Activated naive CD8-positive, alpha-beta T cell treated with anti-CD3 and anti-CD28 coated beads, Interleukin-2, amount 50 U/mL, for 24 hours (primary cell): ENCODE data around the gene UQCRHL.
A peak's percentile ranks its signal among the peaks of the same experiment; 100 is the strongest.
"Not testable (repeated sequence)": the region's sequence is repeated elsewhere in the genome, so short reads cannot be mapped to it uniquely, and the experiment has no call there.

Experiments used
- ATAC-seq: fragments of 150-1000 bp; cut with Tn5 transposase; one replicate; pipeline ENCODE4 v1.10.0; 2021
- DNase-seq: peaks from one replicate; pipeline ENCODE4 v3.0.0; 2021
- H3K27ac Mint-ChIP-seq: one replicate; pipeline ENCODE4 v1.8.0; 2021; ENCODE audit warnings: mild to moderate bottlenecking, mixed read lengths
- H3K27me3 Mint-ChIP-seq: one replicate; pipeline ENCODE4 v1.8.0; 2021; ENCODE audit warnings: mixed read lengths
- H3K36me3 Mint-ChIP-seq: one replicate; pipeline ENCODE4 v1.8.0; 2021; ENCODE audit warnings: low read depth, mixed read lengths
- H3K4me1 Mint-ChIP-seq: one replicate; pipeline ENCODE4 v1.8.0; 2021; ENCODE audit warnings: mixed read lengths
- H3K4me3 Mint-ChIP-seq: one replicate; pipeline ENCODE4 v1.8.0; 2021; ENCODE audit warnings: mild to moderate bottlenecking, moderate library complexity, mixed read lengths
- H3K9me3 Mint-ChIP-seq: one replicate; pipeline ENCODE4 v1.8.0; 2021; ENCODE audit warnings: mixed read lengths

UQCRHL gene

DNA sequence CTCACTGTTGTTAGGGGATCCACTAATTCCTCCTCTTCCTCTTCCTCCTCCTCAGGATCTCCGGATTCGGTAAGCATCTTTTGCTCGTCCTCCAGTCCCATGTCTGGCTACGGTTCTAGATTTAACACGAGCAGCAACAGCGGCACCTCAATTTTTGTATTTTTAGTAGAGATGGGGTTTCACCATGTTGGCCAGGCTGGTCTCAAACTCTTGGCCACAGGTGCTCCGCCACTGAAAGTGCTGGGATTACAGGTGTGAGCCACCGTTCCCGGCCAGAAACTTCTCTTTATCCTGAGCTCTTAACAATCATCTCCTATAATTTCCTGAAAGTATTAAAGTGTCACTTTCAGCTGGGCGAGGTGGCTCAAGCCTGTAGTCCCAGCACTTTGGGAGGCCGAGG, at the start of gene UQCRHL:
Gene UQCRHL (minus strand): TSS at position 101 of the 400 bp plus-strand sequence. CDS start 0 bp downstream, at position 101.
- H3K9me3 Mint-ChIP-seq, H3K36me3 Mint-ChIP-seq, H3K4me1 Mint-ChIP-seq, H3K27ac Mint-ChIP-seq, ATAC-seq, H3K4me3 Mint-ChIP-seq, DNase-seq, H3K27me3 Mint-ChIP-seq: not testable (repeated sequence)

DNA sequence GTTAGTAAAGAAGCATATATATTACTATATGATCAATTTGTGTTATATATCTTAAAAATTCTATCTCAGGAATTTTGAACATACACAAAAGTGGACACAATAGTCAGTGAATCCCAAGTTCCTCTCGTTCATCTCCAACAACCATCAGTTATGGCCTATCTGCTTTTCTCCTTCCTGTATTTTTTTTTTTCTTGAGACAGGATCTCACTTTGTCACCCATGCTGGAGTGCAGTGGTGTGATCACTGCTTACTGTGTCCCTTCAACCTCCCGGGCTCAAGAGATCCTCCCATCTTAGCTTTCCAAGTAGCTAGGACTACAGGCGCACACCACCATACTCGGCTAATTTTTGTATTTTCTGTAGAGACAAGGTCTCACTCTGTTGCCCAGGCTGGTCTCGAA, 49.4 kb upstream of the UQCRHL start:
- ATAC-seq (no peak), DNase-seq (no peak)
- Mint-ChIP-seq H3K4me1 (peaks cover 35% of the 10 kb centered on the region), H3K36me3 (peaks cover 2% of the 10 kb centered on the region), H3K27ac (no peak overlapping the region), H3K4me3 (no peak overlapping the region), H3K27me3 (no peaks in the 10 kb centered on the region), H3K9me3 (no peaks in the 10 kb centered on the region)

DNA sequence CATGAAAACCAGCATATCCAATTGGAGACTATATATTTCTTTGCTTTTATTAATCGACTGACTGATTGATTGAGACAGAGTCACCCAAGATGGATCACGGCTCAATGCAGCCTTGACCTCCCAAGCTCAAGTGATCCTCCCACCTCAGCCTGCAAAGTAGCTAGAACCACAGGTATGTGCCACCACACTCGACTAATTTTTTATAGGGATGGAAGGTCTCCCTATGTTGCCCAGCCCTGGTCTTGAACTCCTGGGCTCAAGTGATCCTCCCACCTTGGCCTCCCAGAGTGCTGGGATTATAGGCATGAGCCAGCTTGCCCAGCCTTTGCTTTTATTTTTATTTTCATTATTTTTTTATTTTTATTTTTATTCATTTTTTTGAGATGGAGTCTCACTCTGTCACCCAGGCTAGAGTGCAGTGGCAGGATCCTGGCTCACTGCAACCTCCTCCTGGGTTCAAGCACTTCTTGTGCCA, 45.4 kb upstream of the UQCRHL start:
- no peak for DNase-seq
- no peak overlapping the region for H3K4me3 Mint-ChIP-seq
- H3K4me1 Mint-ChIP-seq, result peaks cover 47% of the 10 kb centered on the region
- no peak overlapping the region for H3K27ac Mint-ChIP-seq
- no peaks in the 10 kb centered on the region for H3K9me3 Mint-ChIP-seq
- peaks cover 7% of the 10 kb centered on the region for H3K36me3 Mint-ChIP-seq
- ATAC-seq, result no peak
- H3K27me3 Mint-ChIP-seq, result no peaks in the 10 kb centered on the region

DNA sequence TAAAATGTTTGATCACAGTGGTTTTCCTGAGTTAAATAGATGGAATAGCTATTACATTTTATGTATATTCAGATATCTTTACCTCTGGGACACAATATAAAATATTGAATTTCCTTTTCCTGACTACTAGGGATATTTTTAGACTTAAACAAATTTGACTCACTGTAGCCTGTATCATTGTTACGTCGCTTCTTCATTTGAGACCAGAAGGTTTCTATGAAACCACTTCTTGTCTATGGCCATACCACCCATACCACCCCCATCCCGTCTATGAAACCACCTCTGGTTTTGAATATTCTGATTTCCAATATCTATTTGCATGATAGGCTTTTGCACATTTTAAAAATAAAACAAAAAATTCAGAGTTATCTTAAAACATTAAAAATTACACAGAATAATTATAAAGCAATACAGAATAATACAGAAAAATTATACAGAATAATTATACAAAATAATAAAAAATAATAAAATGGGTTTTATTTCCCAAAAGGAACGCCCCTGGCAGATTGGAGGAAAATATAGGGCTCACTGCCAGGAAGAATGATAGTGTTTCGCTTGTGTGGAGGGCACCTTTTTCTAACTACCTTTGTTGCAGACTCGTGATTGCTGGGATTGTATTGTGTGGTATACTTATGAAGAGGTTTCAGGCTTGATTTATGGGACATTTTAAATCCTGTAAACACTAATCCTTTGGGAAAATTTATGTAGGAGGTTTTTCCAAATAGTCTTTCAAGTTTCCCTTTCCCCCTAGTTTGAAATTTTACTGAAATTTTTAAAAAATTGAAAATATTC, 44.8 kb upstream of the UQCRHL start:
- no peaks in the 10 kb centered on the region for H3K9me3 Mint-ChIP-seq
- H3K27me3 Mint-ChIP-seq, result no peaks in the 10 kb centered on the region
- no peak overlapping the region for H3K4me3 Mint-ChIP-seq
- H3K36me3 Mint-ChIP-seq, result peaks cover 7% of the 10 kb centered on the region
- no peak for ATAC-seq
- H3K4me1 Mint-ChIP-seq, result peaks cover 47% of the 10 kb centered on the region
- no peak overlapping the region for H3K27ac Mint-ChIP-seq
- no peak for DNase-seq

DNA sequence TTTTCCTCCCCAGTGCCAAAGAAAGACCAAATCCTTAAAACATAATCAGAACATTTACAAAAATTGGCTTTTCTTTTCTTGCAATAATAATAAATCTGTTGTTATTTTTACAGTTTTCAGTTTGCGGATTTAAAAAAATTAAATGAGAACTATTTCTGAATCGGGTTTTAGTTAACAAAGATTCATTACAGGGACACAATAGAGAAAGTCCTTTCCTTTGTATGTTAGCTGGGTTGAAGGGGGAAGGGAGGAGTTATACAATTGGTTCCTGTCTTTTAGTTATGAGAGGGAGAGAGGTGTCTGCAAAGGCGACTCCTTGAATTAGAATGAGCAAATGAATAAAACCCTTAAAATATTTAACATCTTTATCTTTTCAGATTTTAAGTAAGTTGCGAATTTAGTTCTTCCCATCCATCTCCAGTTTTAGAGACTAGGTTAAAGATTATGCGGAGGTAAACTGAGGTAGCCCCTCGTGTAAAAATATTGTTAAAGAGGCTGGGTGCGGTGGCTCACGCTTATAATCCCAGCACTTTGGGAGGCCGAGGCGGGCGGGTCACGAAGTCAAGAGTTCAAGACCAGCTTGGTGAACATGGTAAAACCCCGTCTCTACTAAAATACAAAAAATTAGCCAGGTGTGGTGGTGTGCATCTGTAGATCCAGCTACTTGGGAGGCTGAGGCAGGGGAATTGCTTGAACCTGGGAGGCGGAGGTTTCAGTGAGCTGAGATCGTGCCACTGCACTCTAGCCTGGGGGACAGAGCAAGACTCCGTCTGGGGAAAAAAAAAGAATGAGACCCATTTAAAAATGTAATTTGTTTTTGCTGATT, 44.0 kb upstream of the UQCRHL start:
- no peaks in the 10 kb centered on the region for H3K9me3 Mint-ChIP-seq
- peaks cover 48% of the 10 kb centered on the region for H3K4me1 Mint-ChIP-seq
- ATAC-seq (no peak), DNase-seq (no peak)
- H3K27me3 Mint-ChIP-seq, result no peaks in the 10 kb centered on the region
- peaks cover 7% of the 10 kb centered on the region for H3K36me3 Mint-ChIP-seq
- H3K4me3 Mint-ChIP-seq, result peak overlapping the region; percentile 48
- no peak overlapping the region for H3K27ac Mint-ChIP-seq

DNA sequence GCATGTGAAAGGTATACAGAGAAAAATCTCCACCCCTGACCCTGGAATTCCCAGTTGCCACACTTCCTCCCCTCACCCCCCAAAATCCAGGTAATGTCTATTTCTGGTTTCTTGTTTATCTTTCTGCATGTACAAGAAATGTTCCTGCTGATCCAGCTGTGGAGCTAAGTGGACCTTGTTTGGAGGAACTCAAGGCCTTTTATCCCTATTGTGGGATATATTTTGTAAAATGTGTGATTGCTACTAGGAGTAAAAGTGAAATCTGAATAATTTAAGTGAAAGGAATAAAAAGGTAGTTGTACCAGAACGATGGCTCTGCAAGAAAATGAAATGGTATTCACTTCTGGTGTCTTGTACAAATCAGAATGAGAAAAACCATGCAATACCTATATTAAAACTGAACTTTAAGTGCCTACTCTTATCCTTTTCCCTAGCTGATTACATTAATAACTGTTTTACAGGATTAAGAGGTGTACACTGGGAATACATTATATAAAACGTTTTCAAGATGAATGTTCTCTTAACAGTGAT, 43.1 kb upstream of the UQCRHL start:
- H3K36me3 Mint-ChIP-seq, result peaks cover 7% of the 10 kb centered on the region
- peaks cover 54% of the 10 kb centered on the region for H3K4me1 Mint-ChIP-seq
- H3K27me3 Mint-ChIP-seq, result no peaks in the 10 kb centered on the region
- DNase-seq (no peak), ATAC-seq (no peak)
- peak overlapping the region; percentile 91 for H3K4me3 Mint-ChIP-seq
- peak overlapping the region; percentile 49 for H3K27ac Mint-ChIP-seq
- no peaks in the 10 kb centered on the region for H3K9me3 Mint-ChIP-seq

DNA sequence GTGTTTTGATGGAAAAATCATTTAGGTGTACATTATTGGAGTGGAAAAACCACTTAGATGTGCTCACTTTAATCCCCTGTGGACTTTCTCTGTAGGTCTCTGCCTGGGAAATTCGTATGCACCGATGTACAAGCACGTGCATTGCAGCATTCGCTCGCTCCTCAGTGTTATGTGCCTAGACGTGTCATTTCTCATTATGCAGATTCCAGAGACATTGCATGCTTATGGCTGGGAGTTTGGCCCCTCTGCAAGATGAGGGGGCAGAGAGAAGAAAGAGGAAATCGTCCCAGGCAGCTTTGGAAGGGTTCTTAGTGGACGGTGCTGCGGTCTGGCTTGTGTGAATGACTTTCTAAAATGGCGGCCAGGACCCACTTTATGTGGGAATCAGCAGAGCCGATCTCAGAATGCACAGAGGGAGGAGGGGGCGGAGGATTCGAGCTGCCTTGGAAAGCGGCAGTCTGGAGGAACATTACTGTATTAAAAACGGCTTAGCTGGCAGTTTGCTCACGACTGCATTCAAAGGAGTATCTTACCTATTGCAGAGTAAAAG, 42.4 kb upstream of the UQCRHL start:
- no peaks in the 10 kb centered on the region for H3K9me3 Mint-ChIP-seq
- ATAC-seq, result no peak
- H3K36me3 Mint-ChIP-seq, result peaks cover 7% of the 10 kb centered on the region
- H3K4me3 Mint-ChIP-seq, result peak overlapping the region; percentile 91
- DNase-seq, result peak; percentile 47
- no peaks in the 10 kb centered on the region for H3K27me3 Mint-ChIP-seq
- peaks cover 55% of the 10 kb centered on the region for H3K4me1 Mint-ChIP-seq
- peak overlapping the region; percentile 85 for H3K27ac Mint-ChIP-seq

DNA sequence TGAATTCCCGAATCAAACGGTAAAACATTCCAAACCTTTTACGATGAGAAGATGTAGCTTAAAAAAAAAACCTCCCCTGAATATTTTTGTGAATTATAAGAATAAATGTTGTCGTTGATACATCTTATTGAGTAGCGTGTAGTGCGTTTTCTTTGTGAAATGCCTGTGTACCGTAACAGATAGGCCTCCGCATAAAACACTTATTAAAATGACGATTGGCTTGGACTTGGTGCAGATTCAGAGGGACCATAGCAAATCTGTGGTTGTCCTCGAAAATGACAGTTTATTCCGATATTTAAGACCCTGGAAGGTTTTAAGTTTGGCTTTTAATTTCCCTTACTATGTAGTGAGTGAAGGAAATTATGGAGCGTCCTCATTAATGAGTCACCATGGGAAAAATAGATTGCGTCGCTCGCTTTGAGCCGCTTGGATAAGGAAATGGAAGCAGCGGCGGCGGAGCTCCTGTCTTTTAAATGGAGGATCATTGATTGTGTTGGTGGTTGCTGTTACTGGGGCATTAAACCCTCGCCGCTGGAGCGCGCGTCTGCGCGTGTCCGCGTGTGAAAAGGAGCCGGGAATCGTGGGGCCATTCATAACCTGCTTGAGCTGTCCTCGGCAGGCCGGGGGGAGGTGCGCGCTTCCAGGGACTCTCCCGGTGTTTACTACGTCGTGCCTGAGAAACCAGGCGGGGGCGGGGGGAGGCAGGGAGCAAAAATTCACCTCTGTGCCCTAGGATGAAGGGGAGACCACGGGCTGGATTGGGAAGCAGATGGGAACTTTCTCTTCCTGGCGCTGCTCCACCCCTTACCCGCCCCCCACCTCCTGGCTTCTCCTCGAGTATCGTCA, 41.7 kb upstream of the UQCRHL start:
- DNase-seq (peak; percentile 73), ATAC-seq (peak; percentile 21)
- no peaks in the 10 kb centered on the region for H3K9me3 Mint-ChIP-seq
- H3K27ac Mint-ChIP-seq, result peak overlapping the region; percentile 85
- peaks cover 7% of the 10 kb centered on the region for H3K36me3 Mint-ChIP-seq
- no peaks in the 10 kb centered on the region for H3K27me3 Mint-ChIP-seq
- peaks cover 55% of the 10 kb centered on the region for H3K4me1 Mint-ChIP-seq
- H3K4me3 Mint-ChIP-seq, result peak overlapping the region; percentile 91

DNA sequence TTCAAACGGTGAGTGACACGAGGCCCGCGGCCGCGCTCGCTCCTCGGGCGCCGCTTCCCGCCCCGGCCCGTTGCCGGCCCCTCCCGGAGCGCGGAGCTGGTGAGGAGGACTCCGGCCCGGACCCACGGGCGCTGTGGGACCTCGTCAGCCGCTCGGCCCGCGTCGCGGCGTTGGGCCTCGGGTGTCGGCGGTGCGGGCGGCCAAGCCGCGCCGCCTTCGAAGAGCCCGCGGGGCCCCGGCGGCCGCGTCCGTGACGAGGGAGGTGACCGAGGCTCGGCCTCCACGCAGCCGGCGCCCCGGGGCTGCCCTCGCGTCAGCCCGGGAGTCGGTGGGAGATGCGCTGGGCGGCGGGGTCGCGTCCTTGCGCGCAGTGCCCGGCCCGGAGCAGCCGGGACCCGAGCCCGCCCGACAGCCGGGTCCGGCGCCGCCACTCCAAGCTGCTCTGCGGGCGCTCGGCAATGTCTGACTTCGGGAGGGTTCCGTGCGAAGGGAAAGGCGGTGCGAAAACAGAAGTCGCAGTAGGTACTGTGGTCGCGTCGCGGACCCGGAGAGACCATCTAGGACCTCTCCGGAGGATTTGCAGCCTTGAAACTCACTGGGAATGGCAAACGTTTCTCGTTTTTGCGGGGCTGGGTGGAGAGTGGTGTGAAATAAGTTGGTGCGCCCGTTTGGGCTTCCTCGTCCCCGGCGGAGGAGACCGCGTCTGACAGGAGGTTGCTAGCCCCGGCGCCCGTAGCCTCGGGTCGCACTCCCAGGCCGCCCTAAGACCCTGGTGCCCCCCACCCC, 40.9 kb upstream of the UQCRHL start:
- Mint-ChIP-seq H3K4me1 (peaks cover 58% of the 10 kb centered on the region), H3K27me3 (no peaks in the 10 kb centered on the region)
- peak; percentile 58 for DNase-seq

DNA sequence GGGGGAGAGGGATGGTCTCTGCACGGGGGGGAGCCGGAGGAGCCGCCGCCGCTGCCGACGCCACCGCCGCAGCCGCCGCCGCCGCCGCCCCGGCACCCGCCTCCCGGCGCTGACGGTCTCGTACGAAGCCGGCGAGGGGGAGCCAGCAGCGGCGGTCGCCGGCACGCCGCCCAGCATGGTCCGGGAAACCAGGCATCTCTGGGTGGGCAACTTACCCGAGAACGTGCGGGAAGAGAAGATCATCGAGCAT, 40.4 kb upstream of the UQCRHL start:
- peaks cover 58% of the 10 kb centered on the region for H3K4me1 Mint-ChIP-seq
- peak overlapping the region; percentile 89 for H3K27ac Mint-ChIP-seq
- H3K27me3 Mint-ChIP-seq, result no peaks in the 10 kb centered on the region
- no peaks in the 10 kb centered on the region for H3K9me3 Mint-ChIP-seq
- peak overlapping the region; percentile 88 for H3K4me3 Mint-ChIP-seq
- ATAC-seq (no peak), DNase-seq (no peak)
- H3K36me3 Mint-ChIP-seq, result peaks cover 7% of the 10 kb centered on the region

More for the DNA sequence above, 40.9 kb upstream of the UQCRHL start:
- Mint-ChIP-seq H3K27ac (peak overlapping the region; percentile 89), H3K9me3 (no peaks in the 10 kb centered on the region), H3K36me3 (peaks cover 7% of the 10 kb centered on the region), H3K4me3 (peak overlapping the region; percentile 91)
- ATAC-seq, result peak; percentile 1

DNA sequence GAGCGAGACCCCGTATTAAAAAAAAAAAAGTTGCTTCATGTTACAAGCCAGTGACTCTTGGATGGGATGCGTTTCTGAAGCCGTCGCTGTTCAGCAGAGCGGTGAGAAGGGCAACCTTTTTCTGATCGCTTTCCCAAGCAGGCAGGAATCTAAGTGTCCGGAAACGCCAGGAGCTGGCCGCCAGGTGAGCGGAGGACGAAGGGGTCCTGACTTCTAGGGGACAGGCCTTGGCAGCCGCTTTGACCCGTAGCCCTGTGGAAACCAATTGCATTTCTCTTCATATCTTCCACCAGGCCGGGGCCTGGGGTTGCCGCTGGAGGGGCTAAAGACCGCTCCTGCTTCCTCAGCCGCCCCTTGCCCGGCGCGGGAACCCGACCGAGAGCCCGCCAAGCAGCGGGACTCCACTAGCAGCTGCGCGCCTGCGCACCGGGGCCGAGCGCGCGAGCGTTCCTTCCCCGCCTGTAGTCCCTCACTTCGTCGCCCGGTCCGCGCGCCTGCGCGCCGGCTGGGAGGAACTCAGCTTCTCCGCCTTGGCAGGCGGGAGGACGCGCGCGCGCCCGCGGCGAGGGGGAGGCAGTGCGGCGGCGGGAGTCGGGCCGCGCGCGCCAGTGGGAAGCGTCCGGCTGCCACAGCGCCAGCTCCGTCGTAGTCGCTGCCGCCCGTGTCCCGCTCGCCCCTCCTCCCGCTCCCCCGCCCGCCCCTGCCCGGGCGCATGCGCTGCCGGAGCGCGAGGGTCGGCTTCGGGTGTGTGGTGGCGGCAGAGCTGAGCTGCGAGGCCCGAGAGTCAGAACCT, 39.8 kb upstream of the UQCRHL start, which contains the start of gene SPEN:
Gene SPEN (plus strand): TSS at position 608 of the 793 bp plus-strand sequence. CDS start 361 bp downstream, outside the sequence.
- no peaks in the 10 kb centered on the region for H3K9me3 Mint-ChIP-seq
- H3K27ac Mint-ChIP-seq, result peak within 1 kb of the TSS; percentile 89
- peaks cover 53% of the 10 kb centered on the region for H3K4me1 Mint-ChIP-seq
- peak; percentile 99 for DNase-seq
- peak; percentile 90 for ATAC-seq
- H3K4me3 Mint-ChIP-seq, result peak within 1 kb of the TSS; percentile 91
- H3K36me3 Mint-ChIP-seq, result peaks cover 7% of the 10 kb centered on the region
- H3K27me3 Mint-ChIP-seq, result no peaks in the 10 kb centered on the region

DNA sequence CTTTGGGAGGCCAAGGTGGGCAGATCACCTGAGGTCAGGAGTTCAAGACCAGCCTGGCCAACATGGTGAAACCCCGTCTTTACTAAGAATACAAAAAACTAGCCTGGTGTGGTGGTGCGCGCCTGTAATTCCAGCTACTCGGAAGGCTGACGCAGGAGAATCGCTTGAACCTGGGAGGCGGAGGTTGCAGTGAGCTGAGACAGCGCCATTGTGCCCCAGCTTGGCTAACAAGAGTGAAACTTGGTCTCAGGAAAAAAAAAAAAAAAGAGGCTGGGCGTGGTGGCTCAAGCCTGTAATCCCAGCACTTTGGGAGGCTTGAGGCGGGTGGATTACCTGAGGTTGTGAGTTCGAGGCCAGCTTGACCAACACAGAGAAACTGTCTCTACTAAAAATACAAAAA, 38.6 kb upstream of the UQCRHL start:
- ATAC-seq, H3K9me3 Mint-ChIP-seq, H3K36me3 Mint-ChIP-seq, DNase-seq, H3K27ac Mint-ChIP-seq, H3K27me3 Mint-ChIP-seq: not testable (repeated sequence)
- H3K4me3 Mint-ChIP-seq, result peak overlapping the region; percentile 88
- H3K4me1 Mint-ChIP-seq, result peaks cover 41% of the 10 kb centered on the region
